Measurements from ENCODE around the gene PRICKLE3. TPM values are rescaled to one million over a fixed set of nuclear protein-coding genes. Genes with fewer than 3 reads are reported as not detected.

Gene PRICKLE3, protein sequence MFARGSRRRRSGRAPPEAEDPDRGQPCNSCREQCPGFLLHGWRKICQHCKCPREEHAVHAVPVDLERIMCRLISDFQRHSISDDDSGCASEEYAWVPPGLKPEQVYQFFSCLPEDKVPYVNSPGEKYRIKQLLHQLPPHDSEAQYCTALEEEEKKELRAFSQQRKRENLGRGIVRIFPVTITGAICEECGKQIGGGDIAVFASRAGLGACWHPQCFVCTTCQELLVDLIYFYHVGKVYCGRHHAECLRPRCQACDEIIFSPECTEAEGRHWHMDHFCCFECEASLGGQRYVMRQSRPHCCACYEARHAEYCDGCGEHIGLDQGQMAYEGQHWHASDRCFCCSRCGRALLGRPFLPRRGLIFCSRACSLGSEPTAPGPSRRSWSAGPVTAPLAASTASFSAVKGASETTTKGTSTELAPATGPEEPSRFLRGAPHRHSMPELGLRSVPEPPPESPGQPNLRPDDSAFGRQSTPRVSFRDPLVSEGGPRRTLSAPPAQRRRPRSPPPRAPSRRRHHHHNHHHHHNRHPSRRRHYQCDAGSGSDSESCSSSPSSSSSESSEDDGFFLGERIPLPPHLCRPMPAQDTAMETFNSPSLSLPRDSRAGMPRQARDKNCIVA
- total RNA-seq = 5.3 and 5.9 TPM in 2 replicates

DNA sequence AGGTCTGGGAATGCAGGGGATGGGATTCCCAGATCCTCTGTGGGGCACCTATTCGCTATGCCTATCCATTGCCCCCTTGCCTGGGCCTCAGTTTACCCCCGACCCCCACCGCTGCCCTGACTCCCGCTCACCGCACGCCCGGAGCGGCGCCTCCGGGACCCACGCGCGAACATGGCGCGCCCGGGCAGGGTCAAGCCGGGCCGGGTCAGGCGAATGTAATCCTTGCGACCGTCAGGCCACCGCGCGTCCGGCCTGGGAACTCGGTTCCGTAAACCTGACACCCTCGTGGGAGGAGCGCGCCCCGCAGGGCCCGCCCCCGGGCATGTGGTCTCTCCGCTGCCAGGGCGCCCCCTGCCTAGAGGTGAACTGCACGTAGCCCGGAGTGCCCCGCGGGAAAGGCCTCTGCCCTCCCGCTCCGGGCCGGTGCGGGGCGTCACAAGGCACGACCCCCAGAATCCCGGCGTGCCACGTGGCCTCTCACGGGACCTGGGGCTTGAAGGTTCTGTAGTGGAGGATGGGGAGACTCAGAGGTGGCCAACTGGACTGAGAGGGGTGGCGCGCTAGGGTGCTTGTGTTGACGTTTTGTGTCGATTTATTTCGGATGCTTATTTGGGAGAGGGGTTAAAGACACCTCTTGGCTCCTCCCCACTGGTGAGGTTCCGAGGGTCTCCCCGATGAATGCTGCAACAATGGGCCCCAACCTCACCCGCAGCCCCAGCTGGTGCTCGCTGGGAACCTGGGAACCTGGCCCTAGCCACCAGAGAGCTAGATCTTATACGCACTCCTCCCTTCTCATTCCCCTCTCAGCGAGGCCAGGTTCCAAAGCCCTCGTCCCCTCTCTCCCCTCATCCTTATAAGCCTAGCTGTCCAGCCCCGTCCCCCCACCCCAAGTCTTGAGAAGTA lies at the start of gene PRICKLE3:
TSS of gene PRICKLE3 (minus strand) at position 249 of the 903 bp plus-strand sequence. CDS start at position 173, 76 bp downstream.

DNA sequence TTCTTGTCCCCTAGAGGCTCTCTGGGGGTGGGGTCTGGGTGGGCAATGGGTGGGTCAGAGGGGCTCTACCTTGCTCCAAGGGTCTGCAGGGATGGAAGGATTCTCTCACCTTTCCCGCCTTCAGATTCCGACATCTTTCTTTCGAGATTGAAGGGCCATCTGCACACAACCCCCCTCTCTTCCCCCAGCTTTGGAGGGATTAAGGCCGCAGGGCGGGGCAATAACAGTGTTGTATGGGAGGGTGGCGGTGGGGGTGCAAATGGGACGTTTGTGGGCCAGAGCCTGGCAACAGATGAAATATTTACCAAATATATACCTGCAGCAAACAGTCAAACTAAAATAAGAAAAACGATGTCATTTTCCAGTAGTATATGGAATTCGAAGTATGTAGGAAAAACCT lies 47.0 kb upstream of the PRICKLE3 start, which contains the start of gene CACNA1F:
TSS of gene CACNA1F (minus strand) at position 165 of the 400 bp plus-strand sequence. CDS start at position 134, 31 bp downstream.

DNA sequence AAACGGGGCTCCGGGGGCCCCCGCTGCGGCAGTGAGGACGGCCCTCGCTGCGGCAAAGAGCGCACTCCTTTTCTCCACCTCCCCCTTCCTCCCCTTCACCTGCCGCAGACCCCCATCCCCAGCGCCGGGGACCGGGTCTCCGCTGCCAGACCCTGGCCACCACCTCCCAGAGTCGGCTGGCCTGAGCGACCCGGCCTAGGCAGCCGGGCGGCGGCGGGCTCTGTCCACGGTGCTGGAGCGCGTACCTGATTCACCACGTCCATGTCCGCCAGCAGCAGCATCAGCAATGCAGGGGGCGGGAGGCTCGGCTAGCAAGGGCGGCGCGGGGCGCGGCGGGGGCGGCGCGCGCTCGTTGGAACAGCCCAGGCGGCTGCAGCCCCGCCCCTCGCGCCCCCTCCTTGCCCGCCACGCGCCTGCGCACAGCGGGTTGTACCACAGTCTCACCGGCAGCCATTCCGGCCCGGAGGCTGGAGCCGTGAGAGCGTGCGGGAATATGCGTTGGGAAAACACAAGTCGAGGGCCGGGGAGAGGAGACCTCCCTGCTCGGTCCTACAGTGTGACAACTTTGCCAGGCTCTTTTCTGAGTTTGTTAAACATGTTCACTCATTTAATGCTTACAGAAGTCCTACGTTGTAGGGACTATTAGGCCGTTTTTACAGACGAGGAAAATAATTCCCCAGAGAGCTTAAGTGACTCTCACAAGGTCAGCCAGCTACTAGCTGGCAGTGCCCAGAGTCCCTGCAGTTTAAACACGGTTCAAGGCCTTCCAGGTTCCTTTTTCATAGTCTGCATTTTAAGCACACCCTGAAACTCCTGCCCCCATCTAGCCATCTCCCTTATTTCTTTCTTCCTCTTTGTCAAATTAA lies 14.0 kb upstream of the PRICKLE3 start, which contains the start of gene SYP:
TSS of gene SYP (minus strand) at position 288 of the 866 bp plus-strand sequence. CDS start at position 281, 7 bp downstream.

DNA sequence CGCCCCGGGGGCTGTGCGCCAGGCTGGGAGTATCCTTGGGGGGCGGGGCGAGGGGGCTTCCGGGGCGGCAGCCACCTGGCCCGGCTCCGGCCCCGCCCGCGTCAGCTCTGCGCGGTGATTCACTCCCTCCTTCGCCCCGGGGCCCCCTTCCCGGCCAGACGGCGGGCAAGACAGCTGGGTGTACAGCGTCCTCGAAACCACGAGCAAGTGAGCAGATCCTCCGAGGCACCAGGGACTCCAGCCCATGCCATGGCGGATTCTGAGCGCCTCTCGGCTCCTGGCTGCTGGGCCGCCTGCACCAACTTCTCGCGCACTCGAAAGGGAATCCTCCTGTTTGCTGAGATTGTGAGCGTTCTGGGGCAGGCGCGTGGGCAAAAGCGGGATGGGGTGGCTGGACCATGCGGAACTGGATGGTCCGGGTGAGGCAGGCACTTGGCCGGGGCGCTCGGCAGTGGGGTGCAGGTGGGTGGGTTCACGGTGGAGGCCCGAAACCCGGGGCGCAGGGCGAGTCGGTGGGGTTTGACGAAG lies 14.4 kb downstream of the PRICKLE3 start, which contains the start of gene PLP2:
TSS of gene PLP2 (plus strand) at position 147 of the 528 bp plus-strand sequence. CDS start at position 250, 103 bp downstream.

DNA sequence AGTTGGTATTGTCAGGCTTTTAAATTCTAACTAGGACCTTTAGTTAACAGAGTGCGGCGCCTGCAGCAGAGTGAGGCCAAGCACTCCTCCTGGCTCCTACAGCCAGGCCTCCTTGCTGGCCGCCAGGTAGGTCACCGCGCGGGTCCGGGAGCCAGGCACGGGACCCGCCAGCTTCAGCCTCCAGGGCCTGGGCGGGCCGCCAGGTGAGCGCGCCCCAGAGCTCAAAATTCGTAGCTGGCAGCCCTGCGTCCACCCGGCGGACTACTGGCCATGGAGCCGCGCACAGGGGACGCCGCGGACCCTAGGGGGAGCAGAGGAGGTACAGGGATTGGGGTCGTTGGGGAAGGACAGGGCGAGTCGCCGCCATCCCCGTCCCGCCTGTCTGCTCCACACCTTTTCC lies 23.6 kb downstream of the PRICKLE3 start, which contains the start of gene MAGIX:
TSS of gene MAGIX (plus strand) at position 139 of the 400 bp plus-strand sequence. CDS start at position 271, 132 bp downstream.

Other genes with a start within 250 kb of the PRICKLE3 start
- gene OTUD5, start 228.8 kb downstream of the PRICKLE3 start, total RNA-seq = 37.0 and 40.7 TPM in 2 replicates
- 0.33 and 1.2 TPM in 2 replicates for gene KCND1, start 214.5 kb downstream of the PRICKLE3 start, total RNA-seq
- 23.1 and 29.9 TPM in 2 replicates for gene GRIPAP1, start 184.1 kb downstream of the PRICKLE3 start, total RNA-seq
- gene TFE3, start 143.0 kb downstream of the PRICKLE3 start, total RNA-seq = 42.5 and 42.7 TPM in 2 replicates
- gene CCDC120, start 127.4 kb downstream of the PRICKLE3 start, total RNA-seq = 0.11 and 0.37 TPM in 2 replicates
- 6.6 and 9.1 TPM in 2 replicates for gene PRAF2, start 112.4 kb downstream of the PRICKLE3 start, total RNA-seq
- gene WDR45, start 106.5 kb downstream of the PRICKLE3 start, total RNA-seq = 30.1 and 39.6 TPM in 2 replicates
- gene GPKOW, start 62.6 kb downstream of the PRICKLE3 start, total RNA-seq = 18.2 and 25.7 TPM in 2 replicates
- 1.4 and 2.4 TPM in 2 replicates for gene MAGIX, start 23.6 kb downstream of the PRICKLE3 start, total RNA-seq
- 16.0 and 17.7 TPM in 2 replicates for gene PLP2, start 14.5 kb downstream of the PRICKLE3 start, total RNA-seq
- 0.12 and 0.33 TPM in 2 replicates for gene SYP, start 13.8 kb upstream of the PRICKLE3 start, total RNA-seq
- under 0.01 TPM in 1 of 2 replicates, not detected in the other for gene CACNA1F, start 47.0 kb upstream of the PRICKLE3 start, total RNA-seq
- gene CCDC22, start 49.1 kb upstream of the PRICKLE3 start, total RNA-seq = 8.7 and 10.5 TPM in 2 replicates
- gene FOXP3, start 78.3 kb upstream of the PRICKLE3 start, total RNA-seq = not detected in 2 replicates
- gene PPP1R3F, start 83.4 kb upstream of the PRICKLE3 start, total RNA-seq = 2.4 and 7.5 TPM in 2 replicates
- not detected in 2 replicates for gene GAGE10, start 117.3 kb upstream of the PRICKLE3 start, total RNA-seq
- gene GAGE12J, start 135.7 kb upstream of the PRICKLE3 start, total RNA-seq = not detected in 2 replicates
- not detected in 2 replicates for gene GAGE13, start 145.2 kb upstream of the PRICKLE3 start, total RNA-seq

Data from uterine smooth muscle cell (primary cell).